ENCODE results near the gene TNFSF10.
"Not testable (repeated sequence)": the region's sequence is repeated elsewhere in the genome, so short reads cannot be mapped to it uniquely, and the experiment has no call there.

Gene TNFSF10

DNA sequence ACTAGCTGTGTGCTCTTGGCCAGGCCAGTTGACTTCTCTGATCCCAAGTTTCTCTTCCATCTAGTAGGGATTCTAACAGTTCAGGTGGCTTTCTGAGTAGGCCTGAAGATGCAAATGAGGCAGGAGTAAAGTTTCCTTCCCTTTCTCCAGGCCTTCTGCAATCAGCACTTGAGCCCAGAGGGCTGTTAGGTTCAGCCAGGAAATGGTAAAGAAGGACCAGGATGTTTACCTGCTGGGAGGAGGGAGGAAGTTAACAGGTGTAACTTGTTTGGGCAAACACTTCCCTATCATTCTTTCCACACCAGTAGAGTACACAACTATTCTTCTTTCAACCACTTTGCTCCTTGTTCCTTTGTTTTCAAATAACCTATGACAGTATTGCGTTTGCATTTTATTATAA is 13.3 kb upstream of the TNFSF10 start:
- ATAC-seq: no peak
- Mint-ChIP-seq H3K36me3 (no peaks in the 10 kb centered on the region), H3K4me3 (no peak overlapping the region), H3K9me3 (peaks cover 2% of the 10 kb centered on the region), H3K4me1 (peaks cover 13% of the 10 kb centered on the region), H3K27me3 (no peaks in the 10 kb centered on the region), H3K27ac (peak overlapping the region; percentile 2)

DNA sequence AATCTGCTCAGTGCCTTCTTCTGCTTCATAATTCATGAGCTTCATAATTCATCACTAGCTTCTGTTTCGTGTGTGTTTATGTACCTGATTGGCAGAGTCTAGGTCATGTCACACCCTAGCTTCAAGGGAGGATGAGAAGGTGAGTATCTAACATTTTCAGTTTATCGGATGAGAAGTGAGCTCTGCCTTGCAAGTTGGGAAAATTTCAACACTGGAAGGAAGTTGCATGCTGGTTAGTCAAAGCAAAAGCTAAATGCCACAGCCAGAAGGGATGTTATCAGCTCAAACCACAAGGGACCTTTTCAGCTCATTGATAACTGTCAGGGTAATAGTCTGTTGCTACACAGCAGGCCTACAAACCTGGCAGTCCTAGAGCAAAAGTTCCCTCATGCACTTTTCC is 7.3 kb upstream of the TNFSF10 start:
- Mint-ChIP-seq H3K27me3 (no peaks in the 10 kb centered on the region), H3K4me1 (peaks cover 7% of the 10 kb centered on the region)

DNA sequence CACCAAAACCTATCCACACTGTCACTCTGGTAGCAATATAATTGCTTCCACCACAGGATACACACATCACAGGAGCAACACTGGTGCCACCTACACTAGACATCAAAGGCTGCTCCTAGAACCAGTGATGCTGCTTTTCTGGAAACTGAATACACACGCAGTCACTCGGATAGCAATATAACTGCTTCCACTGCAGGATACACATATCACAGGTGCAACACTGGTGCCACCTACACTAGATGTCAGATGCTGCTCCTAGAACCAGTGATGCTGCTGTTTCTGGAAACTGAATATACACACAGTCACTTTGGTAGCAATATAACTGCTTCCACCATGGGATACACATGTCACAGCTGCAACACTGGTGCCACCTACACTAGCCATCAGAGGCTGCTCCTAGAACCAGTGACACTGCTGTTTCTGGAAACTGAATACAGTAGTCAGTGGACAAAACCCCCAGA is 6.9 kb upstream of the TNFSF10 start:
- Mint-ChIP-seq H3K27me3 (no peaks in the 10 kb centered on the region), H3K4me3 (no peak overlapping the region), H3K27ac (no peak overlapping the region), H3K9me3 (no peaks in the 10 kb centered on the region), H3K36me3 (no peaks in the 10 kb centered on the region), H3K4me1 (peaks cover 7% of the 10 kb centered on the region)
- peak; percentile 8 for ATAC-seq

More for the DNA sequence above, 7.3 kb upstream of the TNFSF10 start:
- Mint-ChIP-seq H3K9me3 (peaks cover 2% of the 10 kb centered on the region), H3K36me3 (no peaks in the 10 kb centered on the region), H3K4me3 (no peak overlapping the region), H3K27ac (no peak overlapping the region)
- ATAC-seq: no peak

DNA sequence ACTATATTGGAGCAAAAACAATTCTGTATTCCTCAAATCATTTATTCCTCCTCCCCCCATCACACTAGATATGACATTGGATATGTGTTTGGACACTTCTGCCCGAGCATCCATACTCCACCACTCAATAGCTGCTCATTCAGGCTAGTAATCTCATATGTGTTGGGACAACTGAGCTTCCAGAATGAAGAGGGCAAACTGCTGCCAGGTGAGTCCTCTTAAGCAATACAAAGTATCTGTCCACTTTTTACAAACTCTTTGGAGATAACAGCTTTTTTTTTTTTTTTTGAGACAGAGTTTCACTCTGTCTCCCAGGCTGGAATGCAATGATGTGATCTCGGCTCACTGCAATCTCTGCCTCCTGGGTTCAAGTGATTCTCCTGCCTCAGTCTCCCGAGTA is 5.4 kb upstream of the TNFSF10 start:
- Mint-ChIP-seq H3K4me1 (peaks cover 15% of the 10 kb centered on the region), H3K27me3 (no peaks in the 10 kb centered on the region), H3K27ac (no peak overlapping the region), H3K9me3 (no peaks in the 10 kb centered on the region), H3K36me3 (no peaks in the 10 kb centered on the region), H3K4me3 (no peak overlapping the region)
- ATAC-seq: no peak

DNA sequence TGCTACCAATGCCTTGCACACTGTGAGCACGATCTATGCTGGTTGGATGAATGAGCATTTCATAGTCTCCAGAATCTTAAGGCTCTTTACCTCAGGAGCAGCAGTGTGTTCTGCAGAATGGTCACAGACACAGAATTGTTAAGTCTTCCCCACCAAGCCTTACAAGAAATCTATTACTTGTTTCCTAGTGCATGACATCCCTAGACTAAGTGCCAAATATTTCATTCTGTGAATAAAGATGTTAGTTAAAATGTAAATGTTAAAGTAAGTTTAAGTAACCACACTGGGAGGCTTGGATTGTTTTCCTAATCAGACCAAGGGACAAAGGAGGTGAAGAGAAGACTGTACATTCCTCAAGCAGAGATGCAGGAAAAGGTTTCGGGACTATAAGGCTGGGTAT is 4.1 kb upstream of the TNFSF10 start:
- no peaks in the 10 kb centered on the region for H3K36me3 Mint-ChIP-seq
- H3K4me1 Mint-ChIP-seq: peaks cover 28% of the 10 kb centered on the region
- no peak overlapping the region for H3K27ac Mint-ChIP-seq
- no peak for ATAC-seq
- no peaks in the 10 kb centered on the region for H3K9me3 Mint-ChIP-seq
- H3K4me3 Mint-ChIP-seq: no peak overlapping the region
- no peaks in the 10 kb centered on the region for H3K27me3 Mint-ChIP-seq

DNA sequence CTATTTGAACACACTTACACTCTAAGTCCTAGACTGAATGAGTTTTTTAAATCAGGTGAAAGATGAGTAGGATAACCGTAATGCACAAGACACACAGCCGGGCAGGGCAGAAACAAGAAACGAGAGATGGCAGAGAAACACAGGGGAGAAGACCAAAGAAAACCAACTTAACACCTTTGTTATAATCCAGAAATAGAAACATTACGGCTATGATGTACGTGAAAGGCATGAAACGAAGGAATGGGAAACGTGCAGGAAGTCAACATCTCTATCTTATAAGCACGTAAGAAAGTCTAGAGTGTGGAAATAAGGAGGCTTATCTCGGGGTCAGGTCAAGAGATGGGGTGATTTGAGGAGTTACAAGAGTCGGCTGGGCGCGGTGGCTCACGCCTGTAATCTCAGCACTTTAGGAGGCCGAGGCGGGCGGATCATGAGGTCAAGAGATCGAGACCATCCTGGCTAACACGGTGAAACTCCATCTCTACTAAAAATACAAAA is 1.9 kb upstream of the TNFSF10 start:
- H3K4me1 Mint-ChIP-seq: peaks cover 37% of the 10 kb centered on the region
- ATAC-seq: no peak
- H3K27ac Mint-ChIP-seq: no peak overlapping the region
- no peak overlapping the region for H3K4me3 Mint-ChIP-seq
- no peaks in the 10 kb centered on the region for H3K27me3 Mint-ChIP-seq
- H3K36me3 Mint-ChIP-seq: no peaks in the 10 kb centered on the region
- H3K9me3 Mint-ChIP-seq: no peaks in the 10 kb centered on the region

DNA sequence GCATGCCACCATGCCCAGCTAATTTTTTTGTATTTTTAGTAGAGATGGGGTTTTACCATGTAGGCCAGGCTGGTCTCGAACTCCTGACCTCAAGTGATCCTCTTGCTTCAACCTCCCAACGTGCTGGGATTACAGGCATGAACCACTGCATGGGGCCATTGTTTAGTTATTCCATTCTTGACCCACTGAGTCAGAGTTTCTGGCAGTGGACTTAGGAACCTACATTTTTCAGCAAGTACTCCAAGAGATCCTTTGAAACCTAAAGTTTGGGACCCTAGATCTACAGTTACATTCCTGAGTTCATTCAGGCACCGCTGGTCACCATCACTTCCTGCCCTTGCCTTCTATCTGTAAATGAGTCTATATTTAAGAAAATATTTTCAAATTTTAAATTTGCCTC is 1.4 kb upstream of the TNFSF10 start:
- no peaks in the 10 kb centered on the region for H3K9me3 Mint-ChIP-seq
- H3K27ac Mint-ChIP-seq: peak overlapping the region; percentile 89
- no peak for ATAC-seq
- H3K27me3 Mint-ChIP-seq: no peaks in the 10 kb centered on the region
- H3K4me3 Mint-ChIP-seq: no peak overlapping the region
- H3K4me1 Mint-ChIP-seq: peaks cover 42% of the 10 kb centered on the region
- no peaks in the 10 kb centered on the region for H3K36me3 Mint-ChIP-seq

DNA sequence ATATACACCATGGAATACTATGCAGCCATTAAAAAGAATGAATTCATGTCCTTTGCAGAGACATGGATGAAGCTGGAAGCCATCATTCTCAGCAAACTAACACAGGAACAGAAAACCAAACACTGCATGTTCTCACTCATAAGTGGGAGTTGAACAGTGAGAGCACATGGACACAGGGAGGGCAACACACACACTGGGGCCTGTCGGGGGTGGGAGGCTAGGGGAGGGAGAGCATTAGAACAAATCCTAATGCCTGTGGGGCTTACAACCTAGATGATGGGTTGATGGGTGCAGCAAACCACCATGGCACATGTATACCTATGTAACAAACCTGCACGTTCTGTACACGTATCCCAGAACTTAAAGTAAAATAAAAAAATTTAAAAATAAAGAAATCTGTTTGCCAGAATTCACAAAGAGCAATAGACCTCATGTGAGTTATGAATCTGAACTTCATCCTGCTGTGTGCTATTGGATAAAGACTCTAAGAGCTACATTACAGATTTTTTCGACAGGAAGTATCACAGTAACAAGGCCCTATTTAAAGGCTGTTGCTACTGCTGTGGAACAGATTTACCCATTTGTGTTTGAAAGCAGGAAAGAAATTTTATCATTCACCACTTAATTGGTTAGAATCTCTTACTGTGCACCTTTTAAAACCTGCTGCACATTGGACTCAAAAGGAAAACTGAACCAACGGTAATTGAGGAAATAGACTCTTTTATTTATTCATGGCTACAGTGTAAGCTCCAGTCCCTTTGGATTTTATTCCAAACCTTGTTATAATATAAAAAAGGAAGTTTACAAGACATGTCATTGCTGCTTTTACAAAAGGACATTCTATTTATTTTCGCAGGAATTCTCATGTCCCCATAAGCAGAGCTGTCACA is 1.1 kb downstream of the TNFSF10 start:
- H3K4me1 Mint-ChIP-seq: peaks cover 52% of the 10 kb centered on the region
- H3K9me3 Mint-ChIP-seq, H3K27me3 Mint-ChIP-seq, ATAC-seq, H3K36me3 Mint-ChIP-seq: not testable (repeated sequence)
- H3K4me3 Mint-ChIP-seq: peak overlapping the region; percentile 86
- peak overlapping the region; percentile 89 for H3K27ac Mint-ChIP-seq

DNA sequence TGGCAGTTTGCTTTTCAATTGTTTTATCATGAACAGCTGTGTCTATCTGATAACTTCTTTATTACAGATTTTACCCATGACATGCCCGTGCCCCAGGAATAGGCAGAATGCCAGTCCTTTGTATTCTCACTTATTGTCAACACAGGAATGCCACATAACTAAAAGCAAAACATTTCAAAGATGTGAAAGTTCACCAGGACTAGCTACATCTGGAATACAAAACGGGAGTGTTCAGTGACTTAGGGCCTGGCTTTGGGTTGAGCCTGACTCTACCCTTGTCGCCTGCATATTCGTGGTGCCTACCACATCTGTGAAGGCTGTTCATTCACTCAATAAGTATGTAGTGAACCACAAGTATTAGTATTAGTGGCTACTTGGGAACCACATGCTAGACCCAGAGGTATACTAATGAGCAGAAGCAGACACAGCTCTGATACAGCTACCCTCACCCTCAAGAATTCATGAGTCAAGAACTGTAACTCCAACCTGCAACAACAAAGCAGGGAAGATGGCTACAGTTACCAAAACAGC is 2.9 kb downstream of the TNFSF10 start:
- Mint-ChIP-seq H3K27me3 (no peaks in the 10 kb centered on the region), H3K4me1 (peaks cover 61% of the 10 kb centered on the region), H3K4me3 (peak overlapping the region; percentile 45), H3K9me3 (no peaks in the 10 kb centered on the region), H3K36me3 (peaks cover 8% of the 10 kb centered on the region), H3K27ac (peak overlapping the region; percentile 70)
- peak; percentile 81 for ATAC-seq

DNA sequence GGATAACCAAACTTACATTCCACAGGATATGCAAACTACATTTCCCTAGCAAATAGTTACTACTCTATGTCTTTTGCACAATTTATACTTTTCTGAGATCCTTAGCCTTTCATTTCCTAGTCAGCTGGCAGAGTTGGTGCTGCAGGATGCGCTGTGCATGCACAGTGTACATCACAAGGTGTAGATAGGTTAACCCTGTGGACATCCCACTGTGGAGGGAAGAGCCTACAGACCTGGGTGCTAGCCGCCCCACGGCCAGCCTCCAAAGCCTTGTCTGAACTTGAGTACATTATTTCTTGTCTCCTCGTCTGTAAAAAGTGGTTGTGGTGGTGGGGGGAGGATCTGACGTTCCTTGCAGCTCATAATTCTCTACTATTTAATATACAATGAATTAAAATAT is 3.5 kb downstream of the TNFSF10 start:
- Mint-ChIP-seq H3K36me3 (peaks cover 8% of the 10 kb centered on the region), H3K27ac (no peak overlapping the region), H3K4me1 (peaks cover 61% of the 10 kb centered on the region), H3K27me3 (no peaks in the 10 kb centered on the region), H3K9me3 (no peaks in the 10 kb centered on the region), H3K4me3 (no peak overlapping the region)
- ATAC-seq: no peak

DNA sequence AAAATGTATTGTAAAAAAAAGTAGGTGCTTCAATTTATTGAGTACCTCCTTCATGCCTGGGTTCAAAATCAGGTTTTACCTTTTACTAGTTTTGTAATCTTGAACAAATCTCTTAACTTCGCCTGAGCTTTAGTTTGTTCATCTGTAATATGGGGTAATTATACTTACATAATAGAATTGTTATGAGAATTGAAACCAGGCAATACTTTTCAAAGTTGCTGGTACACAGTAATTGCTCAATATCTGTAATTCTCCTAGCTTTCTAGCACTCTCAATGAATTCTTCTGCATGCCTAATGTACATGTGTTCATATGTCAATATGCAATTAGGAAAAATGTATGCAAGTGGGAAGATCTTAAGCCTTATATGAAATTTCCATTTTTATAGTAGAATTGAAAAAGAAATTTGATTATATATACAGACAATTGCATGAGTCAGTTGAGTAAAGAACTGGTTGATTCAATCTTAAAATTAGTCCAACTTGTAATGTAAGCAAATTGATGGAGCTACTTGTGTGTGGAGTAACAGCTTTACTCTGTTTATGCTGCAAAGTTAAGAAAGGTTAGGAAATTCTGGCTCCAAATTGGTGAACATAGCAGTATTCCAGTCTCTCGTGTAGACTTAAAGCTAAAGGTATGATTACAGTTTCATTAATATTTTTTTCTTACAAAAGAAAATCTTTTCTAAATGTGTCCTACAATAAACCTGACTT is 4.1 kb downstream of the TNFSF10 start:
- Mint-ChIP-seq H3K4me3 (no peak overlapping the region), H3K4me1 (peaks cover 61% of the 10 kb centered on the region), H3K36me3 (peaks cover 8% of the 10 kb centered on the region), H3K27me3 (no peaks in the 10 kb centered on the region), H3K27ac (no peak overlapping the region), H3K9me3 (no peaks in the 10 kb centered on the region)
- ATAC-seq: no peak

DNA sequence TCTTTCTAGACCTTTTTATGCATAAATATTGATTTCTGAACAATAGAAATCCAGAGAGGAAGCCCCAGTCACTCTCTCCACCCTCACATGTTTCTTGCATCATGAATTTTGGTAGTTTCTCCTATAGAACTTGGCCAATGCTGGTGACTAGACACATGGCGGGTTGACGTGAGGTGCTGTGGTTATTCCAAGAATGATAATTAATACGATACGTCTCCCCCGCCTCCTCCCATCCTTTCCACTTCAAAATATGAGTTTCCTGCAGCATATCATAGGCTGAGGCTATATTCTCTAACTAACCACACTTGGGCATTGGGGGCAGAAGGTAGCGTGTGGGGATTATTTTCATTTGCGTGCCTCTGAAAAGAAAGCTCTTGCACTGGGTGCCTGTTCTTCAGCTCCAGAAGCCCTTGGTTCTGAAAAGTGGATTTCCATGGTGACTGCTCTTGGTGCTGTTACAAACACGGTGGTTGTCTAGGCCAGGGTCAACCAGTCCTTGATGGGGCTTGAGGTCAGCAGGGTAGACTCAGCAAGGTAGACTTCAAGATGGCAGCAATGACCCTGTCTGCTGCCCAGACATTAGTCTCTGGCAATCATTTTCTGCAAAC is 5.3 kb downstream of the TNFSF10 start:
- peaks cover 62% of the 10 kb centered on the region for H3K4me1 Mint-ChIP-seq
- H3K9me3 Mint-ChIP-seq: no peaks in the 10 kb centered on the region
- no peaks in the 10 kb centered on the region for H3K27me3 Mint-ChIP-seq
- H3K36me3 Mint-ChIP-seq: peaks cover 8% of the 10 kb centered on the region
- no peak for ATAC-seq
- no peak overlapping the region for H3K4me3 Mint-ChIP-seq
- no peak overlapping the region for H3K27ac Mint-ChIP-seq

DNA sequence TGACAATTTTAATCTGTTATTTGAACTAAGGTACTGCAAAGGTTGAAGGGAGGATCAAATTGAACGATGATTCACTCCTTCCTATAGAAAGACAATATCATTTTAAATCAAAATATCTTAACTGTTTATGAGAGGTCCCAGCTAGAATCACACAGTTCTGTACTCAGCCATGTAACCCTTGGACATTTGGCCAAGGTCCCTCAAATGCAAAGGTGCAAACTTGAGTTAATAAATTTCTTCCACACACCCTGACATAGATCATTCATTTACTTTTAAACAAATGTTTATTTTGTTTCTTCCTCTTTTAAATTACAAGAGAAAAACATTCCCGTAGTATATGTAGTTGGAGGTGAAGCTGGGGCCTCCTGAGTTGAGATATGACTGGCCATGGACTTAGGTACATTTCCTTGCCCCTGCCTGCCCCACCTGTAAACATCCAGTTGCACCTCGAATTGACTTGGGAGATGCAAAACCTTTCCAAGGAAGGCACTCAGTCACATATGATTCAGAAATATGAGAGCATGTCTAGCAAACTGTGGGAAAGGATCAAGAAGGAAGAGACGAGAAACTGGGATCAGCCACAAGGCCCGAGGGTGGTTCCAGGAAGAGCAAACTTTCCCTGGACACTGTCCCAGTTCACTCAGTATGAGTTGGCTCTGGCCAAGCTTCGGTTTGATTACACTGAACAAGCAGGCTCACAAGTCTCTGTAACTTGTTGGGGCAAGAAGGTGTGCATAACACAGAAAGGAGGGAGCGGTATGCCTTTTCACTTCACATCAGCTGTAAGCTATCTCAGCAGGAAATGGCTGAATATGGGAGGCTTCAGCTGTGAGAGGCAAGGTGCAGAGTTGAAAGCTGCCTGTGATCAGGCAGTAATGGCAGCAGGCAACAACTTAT is 6.7 kb downstream of the TNFSF10 start:
- Mint-ChIP-seq H3K27ac (peak overlapping the region; percentile 67), H3K4me3 (no peak overlapping the region), H3K36me3 (peaks cover 8% of the 10 kb centered on the region), H3K4me1 (peaks cover 68% of the 10 kb centered on the region), H3K9me3 (no peaks in the 10 kb centered on the region), H3K27me3 (no peaks in the 10 kb centered on the region)
- ATAC-seq: no peak

DNA sequence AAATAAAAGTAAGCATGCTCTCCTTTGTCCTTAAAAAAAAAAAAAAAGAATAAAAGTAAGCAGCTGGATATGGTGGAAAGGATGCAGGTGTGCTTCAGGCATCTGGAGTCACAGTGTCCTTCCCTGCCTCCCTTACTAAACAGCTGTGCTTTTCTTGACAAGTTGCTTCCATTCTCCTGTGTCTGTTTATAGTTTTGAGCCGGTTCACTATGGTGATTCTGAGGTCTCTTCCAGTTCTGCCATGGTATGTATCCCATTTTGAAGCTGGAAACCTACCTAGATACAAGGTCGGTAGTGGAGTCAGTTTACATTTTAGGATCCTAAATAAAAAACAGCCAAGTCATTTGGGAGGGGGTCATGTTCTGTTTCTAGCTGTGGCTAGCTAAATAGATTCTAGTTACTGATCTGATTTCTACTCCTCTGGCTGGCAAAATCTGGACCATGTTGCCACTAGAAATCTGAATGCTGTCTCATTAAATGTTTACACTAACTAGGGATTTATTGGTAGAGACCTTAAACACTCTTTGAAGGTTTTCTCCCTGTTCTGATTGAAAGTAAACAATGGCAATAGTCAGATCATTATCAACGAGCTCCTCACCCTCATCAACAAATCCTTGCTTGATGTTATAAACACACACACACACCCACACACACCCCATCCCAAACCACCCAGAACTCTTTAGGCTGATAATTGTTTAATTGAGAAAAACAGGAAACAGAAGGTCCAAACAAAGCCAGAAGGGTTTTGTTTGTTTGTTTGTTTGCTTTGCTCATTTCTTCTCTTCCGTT is 7.9 kb downstream of the TNFSF10 start:
- Mint-ChIP-seq H3K4me1 (peaks cover 65% of the 10 kb centered on the region), H3K27ac (peak overlapping the region; percentile 67)

More for the DNA sequence above, 7.9 kb downstream of the TNFSF10 start:
- H3K9me3 Mint-ChIP-seq: peaks cover 3% of the 10 kb centered on the region
- no peak overlapping the region for H3K4me3 Mint-ChIP-seq
- no peaks in the 10 kb centered on the region for H3K27me3 Mint-ChIP-seq
- no peak for ATAC-seq
- H3K36me3 Mint-ChIP-seq: peaks cover 18% of the 10 kb centered on the region

Measured in stimulated activated memory B cell treated with anti-CD40 and anti-IgM and Interleukin-4, amounts not matched to agents 10 μg/mL and 1 μg/mL and 100 μg/mL, for 72 hours (primary cell).